Mesothelial cell of epicardium (in vitro differentiated cells): ENCODE measurements around the gene NFATC2. TPM values are rescaled to one million over a fixed set of nuclear protein-coding genes. Genes with fewer than 3 reads are reported as not detected.

Source experiments
- DNase-seq, 2 experiments: peaks; one replicate each; pipeline ENCODE4 v3.0.0; 2021; ENCODE audit warnings: low spot score in 2 of 2; ENCODE audit not compliant: unreplicated experiment in 2 of 2
- H3K27ac Mint-ChIP-seq: 2 replicates; pipeline ENCODE4 v1.8.0; 2021; ENCODE audit warnings: mixed read lengths
- H3K27me3 Mint-ChIP-seq: 2 replicates; pipeline ENCODE4 v1.8.0; 2021; ENCODE audit warnings: low read depth, mixed read lengths
- H3K36me3 Mint-ChIP-seq: 2 replicates; pipeline ENCODE4 v1.8.0; 2021; ENCODE audit warnings: mixed read lengths
- H3K4me1 Mint-ChIP-seq: 2 replicates; pipeline ENCODE4 v1.8.0; 2021; ENCODE audit warnings: mixed read lengths
- H3K4me3 Mint-ChIP-seq: 2 replicates; pipeline ENCODE4 v1.8.0; 2021; ENCODE audit warnings: mild to moderate bottlenecking, moderate library complexity, mixed read lengths
- H3K9me3 Mint-ChIP-seq: 2 replicates; pipeline ENCODE4 v1.8.0; 2021; ENCODE audit warnings: mixed read lengths
- CTCF ChIP-seq: fragments of 200-600 bp; sonication (generic); IDR thresholded peaks from one replicate; pipeline ENCODE4 v1.5.0; 2021; ENCODE audit warnings: antibody characterized with exemption; ENCODE audit not compliant: unreplicated experiment
- total RNA-seq: library from RNA; stranded (reverse); gene quantifications from 3 replicates; pipeline ENCODE4 v1.2.1, GENCODE V29; 2021

Gene NFATC2
- total RNA-seq, 1 donor from 2014 or later: 14.0 TPM

- DNase-seq: no peak
- H3K36me3 Mint-ChIP-seq: peaks cover 6% of the 10 kb centered on the region
- H3K9me3 Mint-ChIP-seq: peaks cover 18% of the 10 kb centered on the region
- H3K4me1 Mint-ChIP-seq: no peaks in the 10 kb centered on the region
- H3K27ac Mint-ChIP-seq: no peak overlapping the region
- H3K27me3 Mint-ChIP-seq: no peaks in the 10 kb centered on the region
- TF ChIP-seq CTCF: no peak
- H3K4me3 Mint-ChIP-seq: no peak overlapping the region
Measured at GRCh38 chr20:51360451-51361201, 181.9 kb downstream of the NFATC2 start.

DNA sequence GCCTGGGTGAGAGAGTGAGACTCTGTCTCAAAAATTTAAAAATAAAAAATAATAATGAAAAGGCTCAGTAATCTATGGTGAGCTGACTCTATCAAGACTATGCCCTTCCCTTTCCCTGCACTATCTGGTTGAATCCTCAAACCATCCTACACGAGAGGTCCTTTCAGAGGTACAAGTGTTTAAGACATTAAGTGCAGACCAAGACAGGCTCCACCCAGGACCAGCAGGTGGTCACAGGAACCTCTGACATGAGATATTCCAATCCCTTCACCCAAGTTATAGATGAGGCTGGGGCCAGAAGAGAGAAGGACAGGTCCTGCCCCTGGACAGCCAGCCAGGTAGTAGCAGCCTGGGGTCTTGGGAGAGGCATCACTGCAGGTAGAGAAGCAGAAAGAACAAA lies 182.6 kb downstream of the NFATC2 start:
- H3K36me3 Mint-ChIP-seq: peaks cover 4% of the 10 kb centered on the region
- H3K27ac Mint-ChIP-seq: no peak overlapping the region
- no peak for TF ChIP-seq CTCF
- H3K27me3 Mint-ChIP-seq: no peaks in the 10 kb centered on the region
- DNase-seq: no peak
- H3K4me1 Mint-ChIP-seq: no peaks in the 10 kb centered on the region
- no peak overlapping the region for H3K4me3 Mint-ChIP-seq
- H3K9me3 Mint-ChIP-seq: peaks cover 14% of the 10 kb centered on the region

- TF ChIP-seq CTCF: no peak
- H3K4me3 Mint-ChIP-seq: no peak overlapping the region
- DNase-seq: no peak
- H3K4me1 Mint-ChIP-seq: no peaks in the 10 kb centered on the region
- no peak overlapping the region for H3K27ac Mint-ChIP-seq
- H3K27me3 Mint-ChIP-seq: no peaks in the 10 kb centered on the region
- peaks cover 14% of the 10 kb centered on the region for H3K9me3 Mint-ChIP-seq
- peaks cover 4% of the 10 kb centered on the region for H3K36me3 Mint-ChIP-seq
Measured at GRCh38 chr20:51359401-51359800, 183.1 kb downstream of the NFATC2 start.

- DNase-seq: no peak
- H3K27me3 Mint-ChIP-seq: no peaks in the 10 kb centered on the region
- no peak for TF ChIP-seq CTCF
- no peak overlapping the region for H3K27ac Mint-ChIP-seq
- H3K4me1 Mint-ChIP-seq: no peaks in the 10 kb centered on the region
- H3K4me3 Mint-ChIP-seq: no peak overlapping the region
- H3K36me3 Mint-ChIP-seq: peaks cover 2% of the 10 kb centered on the region
- H3K9me3 Mint-ChIP-seq: peaks cover 5% of the 10 kb centered on the region
Measured at GRCh38 chr20:51358032-51358724, 184.3 kb downstream of the NFATC2 start.

- Mint-ChIP-seq H3K36me3 (no peaks in the 10 kb centered on the region), H3K27me3 (no peaks in the 10 kb centered on the region), H3K27ac (no peak overlapping the region), H3K9me3 (no peaks in the 10 kb centered on the region), H3K4me1 (no peaks in the 10 kb centered on the region), H3K4me3 (no peak overlapping the region)
- TF ChIP-seq CTCF: no peak
- no peak for DNase-seq
Measured at GRCh38 chr20:51357543-51357942, 185.0 kb downstream of the NFATC2 start.
